HCT116 (cell line): Measurements from ENCODE around the gene SPCS3. TPM values are rescaled to one million over a fixed set of nuclear protein-coding genes. Genes with fewer than 3 reads are reported as not detected.

Experiments
- ATAC-seq: fragments of 200-7000 bp; cut with Tn5 transposase; 2 replicates; pipeline ENCODE4 v1.9.1; 2020; ENCODE audit warnings: mild to moderate bottlenecking, moderate library complexity
- BruUV-seq: library from RNA; stranded (reverse); fragments of 400-500 nt; replicated peaks from 2 replicates; lab custom pipeline; 2021; lab: Mats Ljungman, UMichigan
- CTCF ChIA-PET: fragments of 300-600 bp; sonication (Branson Sonifier 250); formaldehyde crosslinking; loops from one replicate; lab custom pipeline; 2021; ENCODE audit warnings: antibody characterized with exemption; lab: Charles Lee
- POLR2A ChIA-PET: fragments of 300-600, 350-600 bp; sonication (Branson Sonifier 250); formaldehyde crosslinking; loops from one replicate; lab custom pipeline; 2021; ENCODE audit warnings: antibody characterized with exemption; lab: Charles Lee
- RAD21 ChIA-PET, 2 experiments: fragments of 300-600 bp; sonication (Branson Sonifier 250); formaldehyde crosslinking; loops; one replicate each; lab custom pipeline; 2023; ENCODE audit warnings: low total read pairs in 2 of 2; ENCODE audit not compliant: uncharacterized antibody in 2 of 2, unreplicated experiment in 2 of 2, low non-redundant PET in 1 of 2; lab: Charles Lee
- DNase-seq: peaks from one replicate; pipeline ENCODE4 v3.0.0-alpha.2; 2010; ENCODE audit warnings: low read depth, low spot score
- H2AFZ ChIP-seq: fragments of 200-600 bp; shearing (Covaris generic), sonication (generic); 2 replicates; pipeline ENCODE4 v1.6.1; 2017; ENCODE audit warnings: low read depth, mixed run types, mixed read lengths, antibody characterized with exemption, low read length; ENCODE audit not compliant: poor library complexity, severe bottlenecking
- H3K27ac ChIP-seq: 2 replicates; pipeline ENCODE4 v1.5.1; 2012; ENCODE audit warnings: low read depth, low read length
- H3K27me3 ChIP-seq: fragments of 200-600 bp; sonication (generic); 2 replicates; pipeline ENCODE4 v1.6.1; 2016; ENCODE audit warnings: mixed run types, low read length, mixed read lengths; ENCODE audit not compliant: insufficient read depth
- H3K36me3 ChIP-seq, 2 experiments: fragments of 200-500 bp in 1 of 2; fragments of 200-600 bp in 1 of 2; sonication (Bioruptor generic) in 1 of 2; sonication (generic) in 1 of 2; 2 replicates each; pipeline versions ENCODE4 v1.5.1 to v1.6.1; 2014 to 2016; ENCODE audit warnings: low read length in 2 of 2, inconsistent platforms in 1 of 2, mixed read lengths in 1 of 2, mixed run types in 1 of 2; ENCODE audit not compliant: insufficient read depth in 2 of 2, control insufficient read depth in 1 of 2
- H3K4me1 ChIP-seq, 2 experiments: fragments of 200-600 bp in 1 of 2; sonication (generic) in 1 of 2; 2 replicates each; pipeline versions ENCODE4 v1.5.1 to v1.6.1; 2012 to 2017; ENCODE audit warnings: low read length in 2 of 2, inconsistent platforms in 1 of 2, mild to moderate bottlenecking in 1 of 2, mixed read lengths in 1 of 2, mixed run types in 1 of 2, moderate library complexity in 1 of 2; ENCODE audit not compliant: insufficient read depth in 2 of 2, control insufficient read depth in 1 of 2
- H3K4me2 ChIP-seq: fragments of 200-600 bp; sonication (generic); 2 replicates; pipeline ENCODE4 v1.6.1; 2017; ENCODE audit warnings: mixed run types, low read length, mixed read lengths
- H3K4me3 ChIP-seq, 2 experiments: fragments of 200-600 bp in 1 of 2; sonication (generic) in 1 of 2; replicated peaks in 1 of 2; 2 replicates each; pipeline ENCODE4 v1.5.1; 2011 to 2016; ENCODE audit warnings: low read length in 2 of 2, control low read depth in 1 of 2, low read depth in 1 of 2, mild to moderate bottlenecking in 1 of 2, mixed read lengths in 1 of 2, mixed run types in 1 of 2
- H3K79me2 ChIP-seq: fragments of 200-600 bp; sonication (generic); 2 replicates; pipeline ENCODE4 v1.6.1; 2017; ENCODE audit warnings: mild to moderate bottlenecking, mixed run types, low read length, moderate library complexity, mixed read lengths; ENCODE audit not compliant: insufficient read depth
- H3K9ac ChIP-seq: fragments of 200-600 bp; sonication (generic); 2 replicates; pipeline ENCODE4 v1.6.1; 2016; ENCODE audit warnings: low read length, mixed read lengths
- H3K9me2 ChIP-seq: fragments of 200-600 bp; sonication (generic), shearing (Covaris generic); 2 replicates; pipeline ENCODE4 v1.6.1; 2017; ENCODE audit warnings: mixed run types, mild to moderate bottlenecking, moderate library complexity; ENCODE audit not compliant: insufficient read depth
- H3K9me3 ChIP-seq, 2 experiments: fragments of 200-500 bp in 1 of 2; fragments of 200-600 bp in 1 of 2; sonication (Bioruptor generic) in 1 of 2; sonication (generic) in 1 of 2; 2 replicates each; pipeline ENCODE4 v1.6.1; 2014 to 2017; ENCODE audit warnings: low read length in 2 of 2, mixed read lengths in 2 of 2, inconsistent platforms in 1 of 2, low read depth in 1 of 2, mild to moderate bottlenecking in 1 of 2, mixed run types in 1 of 2, moderate library complexity in 1 of 2; ENCODE audit not compliant: control insufficient read depth in 1 of 2, insufficient read depth in 1 of 2
- H4K20me1 ChIP-seq: fragments of 200-600 bp; sonication (generic), shearing (Covaris generic); 2 replicates; pipeline ENCODE4 v1.6.1; 2017; ENCODE audit warnings: mixed run types, mild to moderate bottlenecking, moderate library complexity; ENCODE audit not compliant: insufficient read depth
- CBX3 ChIP-seq: IDR thresholded peaks from 2 replicates; pipeline ENCODE4 v1.6.1; 2012; ENCODE audit warnings: low read depth
- EZH2phosphoT487 ChIP-seq: fragments of 200-600 bp; IDR thresholded peaks from 2 replicates; pipeline ENCODE4 v1.6.1; 2018; ENCODE audit warnings: antibody characterized with exemption, borderline replicate concordance
- FOSL1 ChIP-seq: IDR thresholded peaks from 2 replicates; pipeline ENCODE4 v1.6.1; 2012; ENCODE audit warnings: low read depth
- SRF ChIP-seq: IDR thresholded peaks from 2 replicates; pipeline ENCODE4 v1.6.1; 2012; ENCODE audit warnings: low read depth
- YY1 ChIP-seq: IDR thresholded peaks from 2 replicates; pipeline ENCODE4 v1.6.1; 2011; ENCODE audit warnings: low read length, low read depth, moderate library complexity, mild to moderate bottlenecking; ENCODE audit not compliant: insufficient replicate concordance; ENCODE audit errors: extremely low read depth
- ZNF274 ChIP-seq: fragments of 200-500 bp; sonication (Bioruptor generic); IDR thresholded peaks from 2 replicates; pipeline ENCODE4 v1.6.1; 2014; ENCODE audit warnings: mild to moderate bottlenecking, low read depth, low read length, inconsistent platforms
- intact Hi-C: fragments of 100-400 bp; cut with micrococcal nuclease; formaldehyde crosslinking; loops from 2 replicates; pipeline ENCODE4 v1.10.0; 2022
- total RNA-seq: library from RNA; stranded (reverse); gene quantifications from one replicate; pipeline ENCODE4 v1.2.1, GENCODE V29; 2021; ENCODE audit not compliant: unreplicated experiment
- TF ChIP-seq, protein P1 (sequence below): IDR thresholded peaks from 2 replicates; pipeline ENCODE4 v1.6.1; 2011; ENCODE audit warnings: mild to moderate bottlenecking, low read length, moderate library complexity; ENCODE audit not compliant: insufficient replicate concordance; ENCODE audit errors: extremely low read depth
- TF ChIP-seq, protein P2 (sequence below): IDR thresholded peaks from 2 replicates; pipeline ENCODE4 v1.6.1; 2012

The SPCS3 gene
- total RNA-seq, 1 experiment from 2014 or later, result 135 TPM

DNA sequence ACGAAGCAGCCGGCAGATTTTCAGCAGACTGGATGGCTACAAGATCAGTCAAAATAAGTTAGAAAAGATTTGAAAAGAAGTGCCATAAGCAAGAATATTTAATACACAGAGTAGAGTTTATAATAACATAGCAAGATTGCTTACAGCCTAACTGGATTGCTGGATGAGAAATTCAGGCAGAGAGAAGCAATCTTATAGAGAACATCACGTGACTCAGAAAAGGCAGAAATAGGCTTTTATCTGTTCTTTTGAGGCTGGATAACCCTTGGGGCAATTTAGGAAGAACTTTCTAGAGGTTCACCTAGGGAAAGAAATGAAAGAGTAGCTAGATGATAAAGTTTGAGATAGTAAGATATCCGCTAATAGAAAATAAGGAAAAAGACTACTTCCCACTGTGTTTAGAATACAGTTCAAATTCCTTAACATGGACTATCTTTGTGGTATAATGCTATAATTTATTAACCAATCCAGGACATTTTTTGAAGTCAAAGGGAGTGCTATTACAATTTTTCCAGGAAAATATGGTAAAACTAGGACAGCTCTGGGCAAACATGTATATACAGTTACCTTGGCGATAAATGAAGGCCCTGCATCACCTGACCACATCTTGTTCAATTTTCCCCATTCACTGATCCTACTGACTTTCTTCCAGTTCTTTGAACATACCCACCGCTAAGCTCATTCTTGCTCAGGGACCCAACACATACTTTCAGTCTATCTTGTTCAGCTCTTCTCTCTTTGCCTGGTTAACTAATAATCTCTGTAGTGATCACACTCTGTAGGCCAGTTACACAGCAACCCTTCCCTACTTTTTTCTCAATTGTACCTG lies 12.7 kb upstream of the SPCS3 start:
- no peak for DNase-seq
- TF ChIP-seq FOSL1, result no peak
- no peak for TF ChIP-seq CBX3
- TF ChIP-seq, protein P1, sequence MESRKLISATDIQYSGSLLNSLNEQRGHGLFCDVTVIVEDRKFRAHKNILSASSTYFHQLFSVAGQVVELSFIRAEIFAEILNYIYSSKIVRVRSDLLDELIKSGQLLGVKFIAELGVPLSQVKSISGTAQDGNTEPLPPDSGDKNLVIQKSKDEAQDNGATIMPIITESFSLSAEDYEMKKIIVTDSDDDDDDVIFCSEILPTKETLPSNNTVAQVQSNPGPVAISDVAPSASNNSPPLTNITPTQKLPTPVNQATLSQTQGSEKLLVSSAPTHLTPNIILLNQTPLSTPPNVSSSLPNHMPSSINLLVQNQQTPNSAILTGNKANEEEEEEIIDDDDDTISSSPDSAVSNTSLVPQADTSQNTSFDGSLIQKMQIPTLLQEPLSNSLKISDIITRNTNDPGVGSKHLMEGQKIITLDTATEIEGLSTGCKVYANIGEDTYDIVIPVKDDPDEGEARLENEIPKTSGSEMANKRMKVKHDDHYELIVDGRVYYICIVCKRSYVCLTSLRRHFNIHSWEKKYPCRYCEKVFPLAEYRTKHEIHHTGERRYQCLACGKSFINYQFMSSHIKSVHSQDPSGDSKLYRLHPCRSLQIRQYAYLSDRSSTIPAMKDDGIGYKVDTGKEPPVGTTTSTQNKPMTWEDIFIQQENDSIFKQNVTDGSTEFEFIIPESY, result no peak
- no peak for TF ChIP-seq YY1
- TF ChIP-seq EZH2phosphoT487, result no peak
- TF ChIP-seq ZNF274, result no peak
- TF ChIP-seq, protein P2, sequence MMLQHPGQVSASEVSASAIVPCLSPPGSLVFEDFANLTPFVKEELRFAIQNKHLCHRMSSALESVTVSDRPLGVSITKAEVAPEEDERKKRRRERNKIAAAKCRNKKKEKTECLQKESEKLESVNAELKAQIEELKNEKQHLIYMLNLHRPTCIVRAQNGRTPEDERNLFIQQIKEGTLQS, result no peak
- TF ChIP-seq SRF, result no peak
- H3K27me3 ChIP-seq, result no peaks in the 10 kb centered on the region
- H3K4me3 ChIP-seq, result no peak overlapping the region
- H2AFZ ChIP-seq, result peak overlapping the region; percentile 77
- no peaks in the 10 kb centered on the region for H3K9me3 ChIP-seq
- H3K4me1 ChIP-seq, result peaks cover 2 to 27% of the 10 kb centered on the region in 2 experiments; a peak in 3 of 4 replicates
- no TSS peak for BruUV-seq
- CTCF ChIA-PET, result no interaction called here
- RAD21 ChIA-PET, result no interaction called here
- no peak overlapping the region for H3K27ac ChIP-seq
- H3K4me2 ChIP-seq, result no peak overlapping the region
- H3K36me3 ChIP-seq, result no peaks in the 10 kb centered on the region
- no peaks in the 10 kb centered on the region; the same call in 1 of the 2 replicates for H3K9me2 ChIP-seq
- no peak for ATAC-seq
- intact Hi-C loops, result no loop called here
- H3K79me2 ChIP-seq, result no peaks in the 10 kb centered on the region
- no peak overlapping the region for H3K9ac ChIP-seq
- POLR2A ChIA-PET, result no interaction called here
- H4K20me1 ChIP-seq, result no peaks in the 10 kb centered on the region
